GM12892 (cell line): ENCODE measurements around the gene MYPN.

Experiments used
- POLR2A ChIP-seq: IDR thresholded peaks from 2 replicates; pipeline ENCODE4 v1.6.1; 2011; ENCODE audit warnings: low read depth, low read length, control low read depth
- POLR2AphosphoS5 ChIP-seq: IDR thresholded peaks from 2 replicates; pipeline ENCODE4 v1.6.1; 2011; ENCODE audit warnings: low read depth, low read length, control low read depth
- TAF1 ChIP-seq: IDR thresholded peaks from 2 replicates; pipeline ENCODE4 v1.6.1; 2011; ENCODE audit warnings: low read depth, mild to moderate bottlenecking, control low read depth, low read length, borderline replicate concordance

DNA sequence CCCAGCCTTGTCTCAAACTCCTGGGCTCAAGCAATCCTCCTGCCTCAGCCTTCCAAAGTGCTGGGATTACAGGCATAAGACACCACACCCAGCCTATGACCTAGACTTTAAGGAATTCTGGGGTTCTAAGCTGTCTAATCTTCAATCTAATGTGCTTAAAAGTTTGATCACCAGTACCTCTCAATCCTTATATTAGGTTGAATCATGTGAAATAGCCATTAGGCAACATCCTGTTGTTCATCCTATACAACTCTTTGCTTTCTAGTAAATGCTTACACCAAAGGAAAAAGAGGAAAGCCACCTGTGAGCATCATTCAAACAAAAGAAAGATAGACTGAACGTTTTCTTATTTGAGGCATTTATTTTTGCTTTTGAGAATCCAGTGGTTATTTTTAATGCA, 66.7 kb downstream of the MYPN start:
- TF ChIP-seq POLR2A (no peak), TAF1 (no peak), POLR2AphosphoS5 (no peak)
